Thyroid gland (tissue), 4 donors: ENCODE measurements around the gene TLR3. TPM values are rescaled to one million over a fixed set of nuclear protein-coding genes. Genes with fewer than 3 reads are reported as not detected.
A peak's percentile ranks its signal among the peaks of the same experiment; 100 is the strongest.

Source experiments
- DNase-seq, 2 donors: peaks; one replicate each; pipeline ENCODE4 v3.0.0-alpha.2; 2019
- H3K27ac ChIP-seq, 3 donors: fragments of 200-600 bp; sonication (generic); 1 replicate in 2 of 3; 2 replicates in 1 of 3; pipeline ENCODE4 v1.5.1; 2016 to 2019; ENCODE audit warnings: mild to moderate bottlenecking in 1 of 3, moderate library complexity in 1 of 3
- H3K27me3 ChIP-seq: fragments of 200-600 bp; sonication (generic); one replicate; pipeline ENCODE4 v1.5.1; 2019
- H3K36me3 ChIP-seq, 2 donors: fragments of 200-600 bp; sonication (generic); one replicate each; pipeline ENCODE4 v1.5.1; 2016 to 2019
- H3K4me1 ChIP-seq, 2 donors: fragments of 200-600 bp; sonication (generic); one replicate each; pipeline ENCODE4 v1.5.1; 2017 to 2019
- H3K4me3 ChIP-seq, 3 donors: fragments of 200-600 bp; sonication (generic); replicated peaks in 1 of 3; 1 replicate in 2 of 3; 2 replicates in 1 of 3; pipeline ENCODE4 v1.5.1; 2016; ENCODE audit warnings: mild to moderate bottlenecking in 1 of 3
- H3K9me3 ChIP-seq: fragments of 200-600 bp; sonication (generic); one replicate; pipeline ENCODE4 v1.5.1; 2017
- CTCF ChIP-seq, 6 experiments: fragments of 200-600 bp in 3 of 6; fragments of 450-650 bp in 3 of 6; sonication (generic) in 3 of 6; IDR thresholded peaks; one replicate each; pipeline ENCODE4 v1.5.1; 2016 to 2019; ENCODE audit warnings: antibody characterized with exemption in 6 of 6, mild to moderate bottlenecking in 2 of 6, inconsistent platforms in 1 of 6, moderate library complexity in 1 of 6
- POLR2A ChIP-seq, 2 donors: fragments of 450-650 bp; IDR thresholded peaks; one replicate each; pipeline ENCODE4 v1.6.1; 2017; ENCODE audit warnings: antibody characterized with exemption in 2 of 2, mild to moderate bottlenecking in 2 of 2, moderate library complexity in 1 of 2
- WGBS, 2 donors: methylation state at CpG; one replicate each; pipeline ENCODE4 v1.1.5; 2017; 5-methylcytosine and 5-hydroxymethylcytosine counted together
- intact Hi-C: fragments of 100-400 bp; cut with DNase I; formaldehyde crosslinking; loops from one replicate; pipeline ENCODE4 v1.15.1; 2023
- small RNA-seq: library from RNA; depleted of rRNA; stranded (forward); fragments of <200 nt; gene quantifications from one replicate; pipeline ENCODE3, GENCODE V24; 2016
- total RNA-seq, 4 donors: library from RNA; depleted of rRNA; stranded (reverse); fragments of >200 nt; gene quantifications; one replicate each; pipeline ENCODE4 v1.2.3, GENCODE V29; 2016

Gene TLR3
- total RNA-seq, 4 donors from 2014 or later = 6.5 to 13.1 (median 10.0) TPM

- 65 to 70% methylated on average over 6 of the region's 6 CpGs for WGBS, 2 donors
- intact Hi-C loops = no loop called here
These were observed 68.3 kb downstream of the TLR3 start for GRCh38 chr4:186137196-186137794.

More at GRCh38 chr4:186137196-186137794, 68.3 kb downstream of the TLR3 start:
- Histone ChIP-seq H3K4me1 (no peaks in the 10 kb centered on the region), H3K27ac (no peak overlapping the region), H3K9me3 (no peaks in the 10 kb centered on the region), H3K4me3 (no peak overlapping the region), H3K27me3 (no peaks in the 10 kb centered on the region), H3K36me3 (no peaks in the 10 kb centered on the region)
- TF ChIP-seq CTCF (IDR thresholded peaks at IDR 0.05) (peak; percentile 47 to 82 (median 62)), POLR2A (IDR thresholded peaks at IDR 0.05) (no peak)
- no peak for DNase-seq

Small RNA genes lying within 50 kb of the gene (small RNA-seq; reads per million reads assigned to genes)
- not detected for gene RF00322
- not detected for gene RNU4-64P

Other genes starting within 250 kb of the TLR3 start
- gene FAM149A, start 35.5 kb downstream of the TLR3 start, total RNA-seq = 10 to 100 TPM in 2 of 4 donors, 1 to 10 TPM in 2; 8.1 to 13.4 (median 9.7) TPM
- 10 to 100 TPM; 36.6 to 66.9 (median 48.2) TPM for gene CYP4V2, start 122.4 kb downstream of the TLR3 start, total RNA-seq
- 10 to 100 TPM in 1 of 4 donors, 1 to 10 TPM in 2, not detected in 1; 1.2 to 11.8 (median 2.3) TPM for gene KLKB1, start 158.4 kb downstream of the TLR3 start, total RNA-seq
- not detected for gene F11, start 197.0 kb downstream of the TLR3 start, total RNA-seq